ENCODE measurements around the gene UQCRQ. TPM values are rescaled to one million over a fixed set of nuclear protein-coding genes. Genes with fewer than 3 reads are reported as not detected.

UQCRQ gene
- total RNA-seq, 1 experiment from 2014 or later = 306 TPM

GRCh38 chr5:132873930-132874271 lies 7.5 kb downstream of the UQCRQ start:
- H2BK20ac ChIP-seq (ENCODE audit: low read depth, low read length, poor library complexity, severe bottlenecking) = no peak overlapping the region
- no peaks in the 10 kb centered on the region for H3K27me3 Mint-ChIP-seq (ENCODE audit: low read depth)
- H2AK5ac ChIP-seq (ENCODE audit: insufficient read length, low read length) = no peak overlapping the region
- no peaks in the 10 kb centered on the region for H3K9me3 Mint-ChIP-seq
- H2BK120ac ChIP-seq (ENCODE audit: low read depth, low read length, poor library complexity, severe bottlenecking) = no peak overlapping the region
- H3K27ac ChIP-seq (ENCODE audit: insufficient read length, low read depth, low read length) = no peak overlapping the region
- H2BK12ac ChIP-seq (ENCODE audit: insufficient read length, low read depth, low read length) = no peak overlapping the region
- H3K4me1 Mint-ChIP-seq = no peaks in the 10 kb centered on the region
- no peak overlapping the region for H3K27ac Mint-ChIP-seq
- H4K5ac ChIP-seq (ENCODE audit: insufficient read length, low read depth, low read length) = no peak overlapping the region
- H3K4me2 ChIP-seq (ENCODE audit: insufficient read depth, insufficient read length, low read length) = no peak overlapping the region
- no peaks in the 10 kb centered on the region for H3K79me2 ChIP-seq (ENCODE audit: insufficient read depth, low read length)
- peaks cover 2 to 32% (median 18%) of the 10 kb centered on the region in 3 experiments for H3K36me3 Mint-ChIP-seq (ENCODE audit: insufficient read depth in 1 of 3, low read depth in 3 of 3)
- no peak overlapping the region for H4K8ac ChIP-seq (replicated peaks; ENCODE audit: insufficient read length, low read depth, low read length)
- no peak overlapping the region for H2BK5ac ChIP-seq (ENCODE audit: insufficient read length, low read length)
- no peak overlapping the region for H2BK15ac ChIP-seq (ENCODE audit: low read depth, low read length)
- H3K9me3 ChIP-seq (ENCODE audit: control insufficient read depth, low read depth, low read length) = no peaks in the 10 kb centered on the region
- no peak overlapping the region for H3K9ac ChIP-seq (ENCODE audit: extremely low read depth, insufficient read length, low read length)
- no peaks in the 10 kb centered on the region for H3K79me1 ChIP-seq (ENCODE audit: insufficient read depth, low read depth, low read length, poor library complexity, severe bottlenecking)
- no peak overlapping the region for H3K56ac ChIP-seq (ENCODE audit: insufficient read length, low read depth, low read length)
- H3K27me3 ChIP-seq (ENCODE audit: insufficient read depth, low read length) = no peaks in the 10 kb centered on the region
- no peak overlapping the region for H2AFZ ChIP-seq (ENCODE audit: low read length)
- no peak overlapping the region for H3K4ac ChIP-seq (ENCODE audit: low read depth, low read length)
- no peak overlapping the region for H3K4me3 Mint-ChIP-seq
- no CpG with 5 or more reads among the region's 3 CpGs for WGBS (ENCODE audit: extremely low coverage, insufficient read length, low lambda C conversion rate)
- H3K23ac ChIP-seq (ENCODE audit: insufficient read length, low read depth, low read length) = no peak overlapping the region
- H4K91ac ChIP-seq (ENCODE audit: insufficient read length, low read depth, low read length) = no peak overlapping the region
- H3T11ph ChIP-seq (ENCODE audit: low read length) = no peak overlapping the region
- TF ChIP-seq CTCF (conservative IDR thresholded peaks at IDR 0.05) = no peak
- DNase-seq = no peak
- no peaks in the 10 kb centered on the region for H3K4me1 ChIP-seq (ENCODE audit: insufficient read depth, low read length)
- no peak overlapping the region for H3K18ac ChIP-seq (ENCODE audit: insufficient read length, low read depth, low read length)
- H3K23me2 ChIP-seq (ENCODE audit: insufficient read length, low read depth, low read length, poor library complexity, severe bottlenecking) = no peaks in the 10 kb centered on the region
- no peaks in the 10 kb centered on the region for H4K20me1 ChIP-seq (ENCODE audit: control insufficient read depth, insufficient read depth, insufficient read length)
- no peak overlapping the region for H3K14ac ChIP-seq (ENCODE audit: insufficient read depth, low read length)

All from H9 (cell line).